IMR-90 (cell line): ENCODE data around the gene PTPN5. TPM values are rescaled to one million over a fixed set of nuclear protein-coding genes. Genes with fewer than 3 reads are reported as not detected.

Source experiments
- ATAC-seq: fragments of 200-7000 bp; cut with Tn5 transposase; 2 replicates; pipeline ENCODE4 v1.9.1; 2020; ENCODE audit warnings: low read depth, mild to moderate bottlenecking, moderate library complexity
- BruUV-seq: library from RNA; stranded (reverse); fragments of 400-500 nt; replicated peaks from 2 replicates; lab custom pipeline; 2021; lab: Mats Ljungman, UMichigan
- CTCF ChIA-PET: fragments of 300-600 bp; formaldehyde crosslinking; extraction: SDS; loops from one replicate; lab custom pipeline; 2021; ENCODE audit warnings: antibody characterized with exemption; lab: Yijun Ruan, JAX
- POLR2A ChIA-PET: fragments of 300-600 bp; sonication (Branson Sonifier 250); formaldehyde crosslinking; loops from one replicate; lab custom pipeline; 2022; ENCODE audit warnings: antibody characterized with exemption; ENCODE audit not compliant: unreplicated experiment; lab: Charles Lee
- DNase-seq: peaks from one replicate; pipeline ENCODE4 v3.0.0; 2013
- H2AFZ ChIP-seq: replicated peaks from 2 replicates; pipeline ENCODE3; 2013; ENCODE audit warnings: low read length, mild to moderate bottlenecking; ENCODE audit not compliant: poor library complexity
- H2AK5ac ChIP-seq: 2 replicates; pipeline ENCODE4 v1.6.1; 2013; ENCODE audit warnings: low read depth, low read length, inconsistent platforms
- H2AK9ac ChIP-seq: replicated peaks from 2 replicates; pipeline ENCODE3; 2013; ENCODE audit warnings: mild to moderate bottlenecking, low read depth, low read length, moderate library complexity; ENCODE audit not compliant: poor library complexity
- H2BK120ac ChIP-seq: 2 replicates; pipeline ENCODE4 v1.6.1; 2013; ENCODE audit warnings: low read depth, low read length, inconsistent platforms
- H2BK15ac ChIP-seq: 3 replicates; pipeline ENCODE4 v1.6.1; 2013; ENCODE audit warnings: low read depth, low read length, inconsistent platforms
- H2BK20ac ChIP-seq: 2 replicates; pipeline ENCODE4 v1.6.1; 2013; ENCODE audit warnings: low read depth, mild to moderate bottlenecking, inconsistent platforms, low read length, moderate library complexity
- H2BK5ac ChIP-seq: 2 replicates; pipeline ENCODE4 v1.6.1; 2013; ENCODE audit warnings: mild to moderate bottlenecking, low read depth, low read length, inconsistent platforms; ENCODE audit not compliant: poor library complexity, severe bottlenecking
- H3K14ac ChIP-seq: replicated peaks from 2 replicates; pipeline ENCODE4 v1.6.1; 2013; ENCODE audit warnings: low read depth, low read length, inconsistent platforms
- H3K18ac ChIP-seq: 2 replicates; pipeline ENCODE4 v1.6.1; 2013; ENCODE audit warnings: low read depth, low read length, control low read depth
- H3K23ac ChIP-seq: 2 replicates; pipeline ENCODE4 v1.6.1; 2013; ENCODE audit warnings: low read depth, low read length, inconsistent platforms
- H3K27ac ChIP-seq: 2 replicates; pipeline ENCODE4 v1.5.1; 2013; ENCODE audit warnings: mild to moderate bottlenecking, control low read depth, low read length; ENCODE audit not compliant: insufficient read depth
- H3K27me3 ChIP-seq: 2 replicates; pipeline ENCODE4 v1.6.1; 2013; ENCODE audit warnings: low read length; ENCODE audit not compliant: control insufficient read depth, insufficient read depth
- H3K36me3 ChIP-seq: 2 replicates; pipeline ENCODE4 v1.6.1; 2013; ENCODE audit warnings: low read length, mixed read lengths; ENCODE audit not compliant: control insufficient read depth, insufficient read depth
- H3K4ac ChIP-seq: 2 replicates; pipeline ENCODE4 v1.6.1; 2013; ENCODE audit warnings: low read depth, low read length, inconsistent platforms
- H3K4me1 ChIP-seq: 2 replicates; pipeline ENCODE4 v1.6.1; 2013; ENCODE audit warnings: low read length, mixed read lengths; ENCODE audit not compliant: control insufficient read depth, insufficient read depth
- H3K4me2 ChIP-seq: 2 replicates; pipeline ENCODE4 v1.6.1; 2013; ENCODE audit warnings: low read depth, mild to moderate bottlenecking, control low read depth, low read length, moderate library complexity
- H3K4me3 ChIP-seq: 2 replicates; pipeline ENCODE4 v1.5.1; 2013; ENCODE audit warnings: low read depth, mild to moderate bottlenecking, control low read depth, low read length, moderate library complexity; ENCODE audit not compliant: insufficient read depth
- H3K56ac ChIP-seq: 2 replicates; pipeline ENCODE4 v1.6.1; 2013; ENCODE audit warnings: low read length, inconsistent platforms; ENCODE audit not compliant: insufficient read depth; ENCODE audit errors: extremely low read depth
- H3K79me1 ChIP-seq, 2 experiments: 2 replicates each; pipeline ENCODE4 v1.6.1; 2013; ENCODE audit warnings: low read length in 2 of 2, inconsistent platforms in 1 of 2, low read depth in 1 of 2
- H3K9ac ChIP-seq: 2 replicates; pipeline ENCODE4 v1.6.1; 2013; ENCODE audit warnings: low read depth, low read length, control low read depth
- H3K9me1 ChIP-seq: 2 replicates; pipeline ENCODE4 v1.6.1; 2013; ENCODE audit warnings: low read length, inconsistent platforms; ENCODE audit not compliant: insufficient read depth
- H3K9me3 ChIP-seq: 2 replicates; pipeline ENCODE4 v1.6.1; 2013; ENCODE audit warnings: low read length; ENCODE audit not compliant: control insufficient read depth, insufficient read depth
- H4K20me1 ChIP-seq: 2 replicates; pipeline ENCODE4 v1.6.1; 2013; ENCODE audit warnings: low read length, inconsistent platforms; ENCODE audit not compliant: insufficient read depth
- H4K5ac ChIP-seq: 2 replicates; pipeline ENCODE4 v1.6.1; 2013; ENCODE audit warnings: mild to moderate bottlenecking, low read depth, low read length, control low read depth
- H4K8ac ChIP-seq, 2 experiments: 2 replicates each; pipeline ENCODE4 v1.6.1; 2013; ENCODE audit warnings: low read depth in 2 of 2, low read length in 2 of 2, control low read depth in 1 of 2, inconsistent platforms in 1 of 2
- H4K91ac ChIP-seq: 2 replicates; pipeline ENCODE4 v1.6.1; 2013; ENCODE audit warnings: low read depth, low read length, inconsistent platforms; ENCODE audit not compliant: insufficient read depth
- CHD1 ChIP-seq: IDR thresholded peaks from 2 replicates; pipeline ENCODE4 v1.6.1; 2012; ENCODE audit warnings: low read depth, low read length, improper control_type of control experiment
- FOS ChIP-seq: fragments of 150-350 bp; IDR thresholded peaks from 2 replicates; pipeline ENCODE4 v1.6.1; 2016; ENCODE audit warnings: low read depth, low read length
- MXI1 ChIP-seq: IDR thresholded peaks from 2 replicates; pipeline ENCODE4 v1.6.1; 2012; ENCODE audit warnings: low read depth, mild to moderate bottlenecking, low read length, moderate library complexity, borderline replicate concordance
- RFX5 ChIP-seq: IDR thresholded peaks from 2 replicates; pipeline ENCODE4 v1.8.0; 2012; ENCODE audit warnings: low read depth, mild to moderate bottlenecking, low read length, moderate library complexity
- WGBS, 2 experiments: methylation state at CpG; one replicate each; pipeline versions ENCODE4 v1.1.5 to v1.1.7; 2013; ENCODE audit warnings: missing lambda C conversion rate in 2 of 2; ENCODE audit not compliant: insufficient read length in 1 of 2; ENCODE audit errors: extremely low coverage in 2 of 2; 5-methylcytosine and 5-hydroxymethylcytosine counted together
- dilution Hi-C: fragments of 300-500 bp; cut with HindIII; formaldehyde crosslinking; loops from one replicate; pipeline ENCODE4 v1.14.3; 2018; ENCODE audit warnings: low sequenced_read_pairs; ENCODE audit not compliant: unreplicated experiment
- in situ Hi-C: fragments of 300-500 bp; cut with MboI; formaldehyde crosslinking; loops from 3 replicates; pipeline ENCODE4 v1.14.3; 2019; ENCODE audit warnings: low sequenced_read_pairs, inconsistent platforms, mixed read lengths
- intact Hi-C: fragments of 100-400 bp; cut with micrococcal nuclease; formaldehyde crosslinking; loops from 2 replicates; pipeline ENCODE4 v1.10.0; 2022
- polyA plus RNA-seq, 3 experiments: library from polyadenylated mRNA; depleted of rRNA; stranded (reverse); fragments of >200 nt; gene quantifications; 2 replicates each; pipeline ENCODE4 v1.2.3, GENCODE V29; 2012; ENCODE audit warnings: low replicate concordance in 1 of 3
- total RNA-seq: library from RNA; depleted of rRNA; stranded (reverse); fragments of >200 nt; gene quantifications from 2 replicates; pipeline ENCODE4 v1.2.3, GENCODE V29; 2012
- TF ChIP-seq, protein P1 (sequence below): conservative IDR thresholded peaks from 2 replicates; pipeline ENCODE4 v1.5.1; 2012; ENCODE audit warnings: mild to moderate bottlenecking, low read depth, low read length, improper control_type of control experiment

Gene PTPN5
- total and polyA plus RNA-seq, 2 of the 4 experiments (the other 2 are of a cell fraction) = not detected

- Histone ChIP-seq H3K9me3 (0 out of 2 replicates have a peak, but pooled peaks cover 2% of the 10 kb centered on the region), H3K9me1 (0 out of 2 replicates have a peak, but pooled peaks cover 2% of the 10 kb centered on the region), H3K79me1 (no peaks in the 10 kb centered on the region), H4K91ac (no peak overlapping the region), H3K14ac (no peak overlapping the region), H3K4ac (no peak overlapping the region), H2BK120ac (no peak overlapping the region), H3K36me3 (no peaks in the 10 kb centered on the region), H3K27me3 (peaks cover 56% of the 10 kb centered on the region), H2AFZ (peak overlapping the region; percentile 50), H2BK20ac (no peak overlapping the region), H2AK9ac (no peak overlapping the region), H4K8ac (peak overlapping the region in 1 of 2 experiments; percentile 33; a peak in 2 of 4 replicates), H3K9ac (no peak overlapping the region), H3K18ac (no peak overlapping the region), H3K56ac (no peak overlapping the region), H2BK15ac (no peak overlapping the region), H2BK5ac (no peak overlapping the region), H3K23ac (no peak overlapping the region), H4K5ac (peak overlapping the region; percentile 90), H3K4me2 (peak overlapping the region; percentile 23), H3K27ac (no peak overlapping the region), H3K4me1 (peaks cover 2% of the 10 kb centered on the region; the same call in 1 of the 2 replicates), H3K4me3 (peak overlapping the region; percentile 52), H4K20me1 (no peaks in the 10 kb centered on the region), H2AK5ac (no peak overlapping the region)
- in situ Hi-C loops (no loop called here), dilution Hi-C loops (no loop called here), intact Hi-C loops (no loop called here)
- no TSS peak for BruUV-seq
- ATAC-seq (peak; percentile 49; the same call in 1 of the 2 replicates), DNase-seq (no peak)
- WGBS, 2 experiments = 9% methylated on average over 14 of the region's 34 CpGs; no CpG with 5 or more reads in 1 of the 2 experiments
- TF ChIP-seq RFX5 (no peak), MXI1 (no peak), FOS (no peak), CHD1 (no peak)
- TF ChIP-seq, protein P1, sequence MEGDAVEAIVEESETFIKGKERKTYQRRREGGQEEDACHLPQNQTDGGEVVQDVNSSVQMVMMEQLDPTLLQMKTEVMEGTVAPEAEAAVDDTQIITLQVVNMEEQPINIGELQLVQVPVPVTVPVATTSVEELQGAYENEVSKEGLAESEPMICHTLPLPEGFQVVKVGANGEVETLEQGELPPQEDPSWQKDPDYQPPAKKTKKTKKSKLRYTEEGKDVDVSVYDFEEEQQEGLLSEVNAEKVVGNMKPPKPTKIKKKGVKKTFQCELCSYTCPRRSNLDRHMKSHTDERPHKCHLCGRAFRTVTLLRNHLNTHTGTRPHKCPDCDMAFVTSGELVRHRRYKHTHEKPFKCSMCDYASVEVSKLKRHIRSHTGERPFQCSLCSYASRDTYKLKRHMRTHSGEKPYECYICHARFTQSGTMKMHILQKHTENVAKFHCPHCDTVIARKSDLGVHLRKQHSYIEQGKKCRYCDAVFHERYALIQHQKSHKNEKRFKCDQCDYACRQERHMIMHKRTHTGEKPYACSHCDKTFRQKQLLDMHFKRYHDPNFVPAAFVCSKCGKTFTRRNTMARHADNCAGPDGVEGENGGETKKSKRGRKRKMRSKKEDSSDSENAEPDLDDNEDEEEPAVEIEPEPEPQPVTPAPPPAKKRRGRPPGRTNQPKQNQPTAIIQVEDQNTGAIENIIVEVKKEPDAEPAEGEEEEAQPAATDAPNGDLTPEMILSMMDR = no peak
- POLR2A ChIA-PET = no interaction called here
- CTCF ChIA-PET = no interaction called here
These were observed 85.0 kb downstream of the PTPN5 start for GRCh38 chr11:18706330-18707243.
